HG02678 (cell line): ENCODE results near the gene PHF2.
"Not testable (repeated sequence)": the region's sequence is repeated elsewhere in the genome, so short reads cannot be mapped to it uniquely, and the experiment has no call there.

Experiments
- ATAC-seq: cut with Tn5 transposase; IDR thresholded peaks from one replicate; pipeline ENCODE4 v1.9.1; 2021; ENCODE audit warnings: mild to moderate bottlenecking, moderate library complexity; ENCODE audit not compliant: unreplicated experiment

Gene PHF2

DNA sequence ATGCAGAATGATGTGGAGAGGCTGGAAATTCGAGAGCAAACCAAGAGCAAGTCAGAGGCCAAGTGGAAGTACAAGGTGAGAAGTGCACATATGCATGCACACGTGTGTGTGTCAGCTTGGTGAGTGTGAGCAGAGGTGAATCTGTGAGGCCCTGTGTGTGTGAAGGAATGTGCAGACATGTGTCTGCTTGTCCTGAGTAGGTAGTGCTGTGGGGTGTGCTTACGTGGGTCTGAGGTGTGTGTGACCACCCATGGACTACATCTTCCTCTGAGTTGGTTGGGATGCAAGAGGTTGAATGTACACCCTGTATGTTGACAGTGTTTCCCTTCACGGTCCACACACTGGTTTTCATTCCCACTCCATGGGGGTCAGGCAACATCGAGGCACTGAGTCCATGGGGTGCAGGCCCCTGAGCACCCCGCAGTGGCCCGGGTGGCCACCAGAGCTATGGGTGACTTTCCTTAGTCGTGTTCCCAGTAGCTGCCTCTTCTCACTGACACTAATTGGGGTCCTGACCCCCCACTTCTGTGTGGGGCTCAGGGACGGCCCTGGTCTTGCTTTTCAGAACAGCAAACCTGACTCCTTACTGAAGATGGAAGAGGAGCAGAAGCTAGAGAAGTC lies 86.7 kb downstream of the PHF2 start:
- no peak for ATAC-seq

DNA sequence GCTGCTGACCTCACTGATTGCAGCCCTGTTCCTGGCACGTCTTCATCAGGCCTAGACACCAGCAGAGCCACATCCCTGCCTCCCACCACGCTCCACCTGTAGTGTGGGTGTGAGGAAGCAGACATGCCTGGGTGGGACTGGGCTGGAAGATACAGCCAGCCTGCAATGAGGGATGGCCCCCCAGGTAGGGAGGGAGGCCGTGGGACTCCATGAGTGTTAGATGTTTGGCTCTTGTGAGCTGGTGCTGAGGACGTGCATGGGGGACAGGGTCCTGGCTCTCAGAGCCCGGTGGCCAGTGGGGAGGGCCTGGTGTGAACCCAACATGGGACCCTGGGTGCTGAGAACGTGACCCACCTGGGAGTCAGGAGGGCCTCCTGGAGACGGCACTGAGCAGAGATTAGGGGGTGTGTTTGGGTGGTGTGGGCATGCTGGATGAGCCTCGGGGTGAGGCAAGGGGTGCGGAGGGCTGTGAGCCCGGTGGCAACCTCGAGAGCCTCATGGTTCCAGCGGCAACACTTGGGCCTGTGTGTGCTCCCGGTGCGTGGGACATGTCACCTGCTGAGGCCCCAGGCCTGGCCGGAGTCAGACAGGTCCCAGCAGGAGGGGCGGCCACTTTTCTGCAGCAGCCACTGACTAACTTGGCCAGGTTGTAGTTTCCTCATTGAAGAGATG lies 87.6 kb downstream of the PHF2 start:
- no peak for ATAC-seq

DNA sequence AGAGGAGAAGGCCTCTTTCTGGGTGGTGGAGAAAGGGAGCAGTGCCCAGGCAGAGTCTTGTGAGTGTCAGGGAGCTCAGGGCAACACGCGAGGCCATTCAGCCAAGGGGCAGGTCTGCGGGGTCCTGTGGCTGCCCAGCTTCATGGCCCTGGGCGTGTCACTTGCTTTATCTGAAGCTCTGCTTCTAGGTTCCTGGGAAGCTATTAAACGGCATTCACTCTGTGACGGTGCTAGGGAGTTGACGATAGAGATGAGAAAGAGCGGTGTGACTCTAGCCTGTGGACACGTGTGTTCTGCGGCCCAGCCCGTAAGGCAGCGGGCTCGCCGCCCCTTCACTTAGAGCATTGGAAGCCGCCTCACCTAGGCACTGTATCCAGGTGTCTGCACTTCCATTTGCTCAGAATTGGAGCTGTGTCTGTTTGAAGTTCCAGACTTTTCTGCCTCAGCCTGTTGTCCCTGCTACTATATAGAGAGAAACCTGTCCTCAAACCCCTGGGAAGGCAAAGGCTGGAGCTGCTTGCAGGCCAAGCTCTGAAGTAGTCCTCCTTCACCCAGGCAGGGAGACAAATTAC lies 88.3 kb downstream of the PHF2 start:
- no peak for ATAC-seq

DNA sequence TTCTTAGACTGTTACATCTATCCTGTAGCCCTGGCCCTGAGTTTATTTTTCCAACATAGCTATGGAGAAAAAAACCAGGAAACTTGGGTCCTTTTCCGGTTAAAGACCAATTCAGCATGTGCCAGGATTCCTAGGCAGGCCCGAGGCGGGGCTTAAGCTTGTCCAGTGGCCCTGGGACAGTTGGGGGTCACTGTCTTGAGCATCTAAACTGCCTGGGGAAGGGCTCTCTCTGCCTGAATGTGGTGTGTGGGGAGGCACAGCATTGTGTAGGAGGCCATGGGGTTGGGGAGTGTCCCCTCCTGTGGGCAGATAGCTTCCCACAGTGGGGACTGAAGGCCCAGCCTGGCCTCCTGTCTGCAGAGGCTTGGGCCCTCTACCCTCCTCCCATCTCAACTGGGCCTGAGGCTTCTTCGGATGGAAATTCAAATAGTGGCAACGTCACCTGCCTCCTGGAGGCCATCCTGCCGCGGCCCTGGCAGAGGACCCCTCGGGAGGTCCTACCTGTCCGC lies 88.8 kb downstream of the PHF2 start:
- ATAC-seq, result no peak

DNA sequence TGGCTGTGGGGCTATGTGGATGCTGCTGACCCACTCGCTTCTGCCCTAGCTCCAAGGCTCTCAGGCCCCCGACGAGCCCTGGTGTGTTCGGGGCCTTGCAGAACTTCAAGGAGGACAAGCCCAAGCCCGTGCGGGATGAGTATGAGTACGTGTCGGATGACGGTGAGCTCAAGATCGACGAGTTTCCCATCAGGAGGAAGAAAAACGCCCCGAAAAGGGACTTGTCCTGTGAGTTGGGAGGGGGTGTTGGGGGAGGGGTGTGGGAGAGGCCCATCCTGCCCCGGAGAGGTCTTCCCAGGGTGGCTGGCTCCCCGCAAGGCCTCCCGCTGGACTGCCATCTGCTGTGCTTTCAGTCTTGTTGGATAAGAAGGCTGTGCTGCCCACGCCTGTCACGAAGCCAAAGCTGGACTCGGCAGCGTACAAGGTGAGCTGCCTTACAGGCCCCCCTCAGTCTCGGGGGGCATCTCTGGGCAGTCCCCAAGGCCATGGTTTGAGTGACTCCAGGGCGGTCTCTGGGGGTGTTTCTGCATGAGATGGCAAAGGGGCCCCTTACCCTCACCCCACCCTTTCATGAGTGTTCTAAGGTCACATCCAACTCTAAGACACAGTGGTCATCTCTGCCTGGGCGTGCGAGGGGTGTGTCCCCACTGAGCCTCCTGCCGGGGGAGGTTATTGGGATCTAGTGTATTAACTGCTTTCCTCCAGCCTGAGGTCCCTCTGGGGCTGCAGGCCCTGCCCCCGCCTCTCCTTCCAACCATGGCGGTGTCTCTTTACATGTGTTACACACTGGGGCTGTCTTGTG lies 89.5 kb downstream of the PHF2 start:
- ATAC-seq, result no peak

DNA sequence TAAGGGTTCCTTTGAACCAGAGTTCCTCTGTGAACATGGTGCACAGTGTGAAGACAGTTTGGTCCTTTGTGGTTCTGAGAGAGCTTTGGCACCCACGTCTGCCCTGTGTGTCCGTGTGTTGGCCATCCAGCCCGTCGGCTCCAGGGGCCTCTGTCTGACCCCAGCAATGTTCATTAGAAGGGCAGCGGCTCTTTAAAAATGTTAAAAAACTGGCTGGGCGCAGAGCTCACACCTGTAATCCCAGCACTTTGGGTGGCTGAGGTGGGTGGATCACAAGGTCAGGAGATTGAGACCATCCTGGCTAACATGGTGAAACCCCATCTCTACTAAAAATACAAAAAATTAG lies 90.0 kb downstream of the PHF2 start:
- ATAC-seq, result not testable (repeated sequence)

DNA sequence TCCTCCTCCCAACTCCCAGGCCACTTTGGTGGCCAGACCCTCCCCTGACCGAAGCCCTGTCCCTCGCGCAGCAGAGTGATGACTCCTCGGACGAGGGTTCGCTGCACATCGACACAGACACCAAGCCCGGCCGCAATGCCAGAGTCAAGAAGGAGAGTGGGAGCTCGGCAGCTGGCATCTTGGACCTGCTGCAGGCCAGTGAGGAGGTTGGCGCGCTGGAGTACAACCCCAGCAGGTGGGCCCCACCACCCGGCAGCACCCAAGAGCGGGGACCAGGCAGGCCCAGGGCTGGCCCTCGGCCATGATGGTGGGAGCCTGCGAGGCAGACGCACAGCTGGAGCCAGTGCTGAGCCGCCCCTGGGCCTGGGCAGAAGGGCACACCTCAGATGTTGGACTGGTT lies 90.6 kb downstream of the PHF2 start:
- ATAC-seq, result no peak

DNA sequence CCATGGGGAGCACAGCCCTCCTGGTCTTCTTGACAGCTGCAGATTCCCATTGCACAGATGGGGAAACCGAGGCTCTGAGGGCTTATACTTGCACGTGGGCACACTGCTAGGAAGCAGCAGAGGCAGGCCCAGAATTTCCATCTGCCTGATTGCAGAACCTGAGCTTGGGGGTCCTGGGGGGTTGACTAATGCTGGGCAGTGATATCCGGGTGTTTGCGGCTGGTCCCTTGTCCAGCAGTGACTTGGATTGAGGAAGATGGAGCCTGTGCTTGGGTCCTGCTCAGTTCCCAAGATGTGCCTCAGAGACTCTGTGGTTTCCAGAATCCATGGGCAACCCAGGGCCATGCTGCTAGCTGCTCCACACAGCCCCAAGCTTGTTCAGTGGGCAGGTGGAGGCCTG lies 91.2 kb downstream of the PHF2 start:
- ATAC-seq, result no peak

DNA sequence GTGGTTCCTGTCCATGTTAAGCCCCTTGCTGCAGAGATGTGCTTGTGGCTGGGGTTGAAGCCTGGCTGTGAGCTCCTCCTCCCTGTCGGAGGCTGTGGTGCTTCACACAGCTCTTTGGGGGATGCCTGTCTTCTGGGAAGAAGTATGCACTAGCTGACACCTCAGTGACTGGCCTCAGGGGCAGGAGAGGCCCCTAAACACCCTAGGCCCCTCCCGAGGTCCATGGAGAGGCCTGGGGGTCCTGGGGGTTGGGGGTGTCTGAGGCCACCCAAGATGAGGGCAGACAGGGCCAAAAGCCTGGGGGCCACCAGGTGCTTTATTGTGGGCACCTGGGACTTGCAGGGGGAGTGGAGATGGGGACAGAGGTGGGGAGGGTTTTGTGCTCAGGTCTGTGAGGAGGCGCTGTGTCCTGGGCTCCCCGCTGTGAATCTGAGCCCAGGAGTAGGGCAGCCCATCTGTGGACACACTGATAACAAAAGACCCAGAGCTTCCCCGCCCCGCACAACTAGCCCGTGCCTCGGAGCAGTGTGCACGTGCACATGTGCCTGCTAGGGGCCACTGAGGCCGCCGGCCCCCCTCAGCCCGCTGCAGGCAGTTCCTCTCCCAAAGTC lies 92.0 kb downstream of the PHF2 start:
- ATAC-seq, result no peak

DNA sequence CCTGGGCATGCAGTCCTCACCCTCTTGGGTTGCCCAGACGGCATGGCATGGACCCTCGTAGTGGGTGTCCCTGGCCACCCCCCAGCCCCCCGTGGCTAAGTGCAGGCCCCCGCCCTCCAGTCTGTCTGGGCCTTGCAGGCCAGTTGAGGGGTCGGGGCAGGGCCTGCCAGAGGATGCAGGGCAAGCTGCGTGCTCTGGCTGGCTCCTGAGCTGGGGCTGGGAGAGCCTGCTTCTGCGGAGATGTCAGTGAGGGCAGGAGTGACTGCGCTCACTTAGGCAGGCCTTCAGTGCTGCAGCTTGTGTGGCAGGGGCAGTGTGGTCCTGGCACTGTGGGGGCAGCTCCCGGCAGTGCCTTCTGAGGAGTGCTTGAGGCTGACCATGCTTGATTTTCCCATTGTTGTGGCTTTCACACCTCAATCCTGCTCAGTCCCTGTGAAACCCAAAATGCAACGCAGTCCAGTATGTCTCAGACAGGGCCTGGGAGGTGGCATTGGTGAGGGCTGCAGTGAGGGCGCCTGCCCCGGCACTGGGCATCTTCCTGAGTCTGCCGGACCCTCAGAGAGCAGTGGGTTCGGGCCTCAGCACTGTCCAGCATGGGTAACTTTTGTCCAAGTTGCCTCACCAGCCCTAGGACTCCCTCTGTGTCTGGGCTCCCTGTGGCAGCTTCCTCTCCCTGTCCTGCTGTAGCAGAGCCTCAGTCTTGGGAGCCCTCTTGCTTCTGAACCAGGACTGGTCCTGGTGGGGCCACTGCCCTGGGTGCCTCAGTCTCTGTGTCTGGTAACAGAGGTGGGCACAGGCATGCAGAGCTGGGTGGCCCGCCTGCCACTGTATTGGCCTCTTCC lies 93.0 kb downstream of the PHF2 start:
- ATAC-seq, result no peak

DNA sequence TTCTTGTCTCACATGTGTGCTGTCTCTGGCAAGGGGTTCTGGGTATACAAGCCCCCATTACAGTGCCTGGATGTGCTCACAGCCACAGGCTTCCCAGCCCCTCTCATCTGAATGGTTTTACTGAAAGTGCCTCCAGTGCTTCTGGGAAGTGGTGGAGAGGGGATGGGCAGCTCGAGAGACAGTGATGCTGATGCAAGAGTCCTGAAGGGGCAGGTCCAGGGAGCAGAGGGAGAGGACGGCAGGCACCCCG lies 93.5 kb downstream of the PHF2 start:
- no peak for ATAC-seq

DNA sequence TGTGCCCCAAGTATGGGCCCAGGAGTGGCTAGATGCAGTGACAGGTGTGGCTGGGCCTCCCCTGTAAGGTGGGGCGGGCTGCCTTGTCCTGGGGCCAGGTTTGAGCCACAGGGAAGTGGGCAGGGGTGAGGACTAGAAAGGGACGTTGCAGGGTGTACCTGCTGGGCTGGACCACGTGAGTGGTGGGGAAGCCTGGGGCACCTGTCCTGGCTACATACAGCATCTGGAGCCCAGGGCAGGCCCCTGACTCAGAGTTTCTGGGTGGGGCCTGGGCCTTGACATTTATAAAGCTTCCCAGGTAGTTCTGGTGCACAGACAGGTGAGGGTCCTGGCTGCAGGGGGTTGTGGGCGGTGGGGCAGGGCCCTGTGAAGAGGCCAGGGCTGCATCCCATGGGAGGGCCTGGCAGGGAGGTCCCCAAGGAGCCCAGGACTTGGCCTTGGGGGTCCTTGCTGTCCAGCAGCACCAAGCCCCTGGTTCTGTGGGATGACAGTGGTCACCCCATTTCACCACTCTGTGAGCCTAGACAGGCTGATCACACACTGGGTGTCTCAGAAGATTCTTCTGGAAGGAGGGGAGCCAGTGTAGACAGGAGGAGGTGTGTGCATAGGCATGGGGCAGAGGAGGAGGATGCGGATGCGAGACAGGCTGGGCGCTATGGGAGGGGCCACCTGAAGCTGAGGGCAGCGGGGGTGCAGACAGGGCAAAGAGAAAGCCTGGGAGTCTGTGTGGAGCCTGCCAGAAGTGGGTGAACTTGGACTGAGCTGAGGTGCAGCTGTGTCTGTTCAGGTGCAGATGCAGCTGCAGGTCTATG lies 94.0 kb downstream of the PHF2 start:
- no peak for ATAC-seq

DNA sequence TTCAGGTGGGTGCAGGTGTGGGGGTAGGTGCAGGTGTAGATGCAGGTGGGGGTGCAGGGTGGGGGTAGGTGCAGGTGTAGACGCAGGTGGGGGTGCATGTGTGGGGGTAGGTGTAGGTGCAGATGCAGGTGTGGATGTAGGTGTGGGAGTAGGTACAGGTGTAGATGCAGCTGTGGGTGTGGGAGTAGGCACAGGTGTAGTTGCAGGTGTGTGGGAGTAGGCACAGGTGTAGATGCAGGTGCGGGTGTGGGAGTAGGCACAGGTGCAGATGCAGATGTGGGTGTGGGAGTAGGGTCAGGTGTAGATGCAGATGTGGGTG lies 94.6 kb downstream of the PHF2 start:
- ATAC-seq, result no peak

DNA sequence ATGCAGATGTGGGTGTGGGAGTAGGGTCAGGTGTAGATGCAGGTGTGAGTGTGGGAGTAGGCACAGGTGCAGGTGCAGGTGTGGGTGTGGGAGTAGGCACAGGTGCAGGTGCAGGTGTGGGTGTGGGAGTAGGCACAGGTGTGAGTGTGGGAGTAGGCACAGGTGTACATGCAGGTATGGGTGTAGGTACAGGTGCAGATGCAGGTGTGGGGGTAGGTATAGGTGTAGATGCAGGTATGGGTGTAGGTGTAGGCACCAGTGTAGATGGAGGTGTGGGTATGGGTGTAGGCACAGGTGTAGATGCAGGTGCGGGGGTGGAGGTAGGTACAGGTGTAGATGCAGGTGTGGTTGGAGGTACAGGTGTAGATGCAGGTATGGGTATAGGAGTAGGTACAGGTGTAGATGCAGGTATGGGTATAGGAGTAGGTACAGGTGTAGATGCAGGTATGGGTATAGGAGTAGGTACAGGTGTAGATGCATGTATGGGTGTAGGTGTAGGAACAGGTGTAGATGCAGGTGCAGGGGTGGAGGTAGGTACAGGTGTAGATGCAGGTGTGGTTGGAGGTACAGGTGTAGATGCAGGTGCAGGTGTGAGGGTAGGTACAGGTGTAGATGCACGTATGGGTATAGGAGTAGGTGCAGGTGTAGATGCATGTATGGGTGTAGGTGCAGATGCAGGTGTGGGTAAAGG lies 96.1 kb downstream of the PHF2 start:
- ATAC-seq, result not testable (repeated sequence)

DNA sequence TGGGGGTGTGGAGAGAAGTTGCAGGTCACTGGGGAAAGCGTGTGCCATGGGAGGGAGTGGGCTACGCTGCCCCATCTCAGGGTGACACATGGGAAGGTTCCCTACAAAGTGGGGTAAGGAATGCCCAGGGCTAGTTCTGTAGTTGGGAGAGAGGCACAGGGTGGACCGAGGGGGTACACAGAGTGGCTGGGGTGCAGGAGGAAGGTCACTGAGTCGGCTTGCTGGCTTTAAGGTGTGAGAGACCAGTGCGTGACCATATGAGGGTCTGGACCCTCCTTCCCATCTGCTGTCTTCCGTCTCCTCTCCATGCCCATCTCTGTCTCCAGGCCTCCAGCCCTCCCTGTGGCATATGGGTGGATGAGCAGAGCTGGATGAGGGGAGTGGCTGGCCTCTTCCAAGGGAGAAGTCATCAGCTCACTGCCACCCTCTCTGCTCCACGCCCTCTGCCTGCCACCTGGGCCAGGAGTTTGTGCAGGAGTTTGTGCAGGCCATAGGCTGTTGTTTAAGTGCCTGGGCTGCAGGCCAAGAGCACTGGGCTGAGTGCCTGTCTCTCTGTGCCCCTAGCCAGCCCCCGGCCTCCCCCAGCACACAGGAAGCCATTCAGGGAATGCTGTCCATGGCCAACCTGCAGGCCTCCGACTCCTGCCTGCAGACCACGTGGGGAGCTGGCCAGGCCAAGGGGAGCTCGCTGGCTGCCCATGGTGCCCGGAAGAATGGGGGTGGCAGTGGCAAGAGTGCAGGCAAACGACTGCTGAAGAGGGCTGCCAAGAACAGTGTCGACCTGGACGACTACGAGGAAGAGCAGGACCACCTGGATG lies 96.8 kb downstream of the PHF2 start:
- no peak for ATAC-seq

DNA sequence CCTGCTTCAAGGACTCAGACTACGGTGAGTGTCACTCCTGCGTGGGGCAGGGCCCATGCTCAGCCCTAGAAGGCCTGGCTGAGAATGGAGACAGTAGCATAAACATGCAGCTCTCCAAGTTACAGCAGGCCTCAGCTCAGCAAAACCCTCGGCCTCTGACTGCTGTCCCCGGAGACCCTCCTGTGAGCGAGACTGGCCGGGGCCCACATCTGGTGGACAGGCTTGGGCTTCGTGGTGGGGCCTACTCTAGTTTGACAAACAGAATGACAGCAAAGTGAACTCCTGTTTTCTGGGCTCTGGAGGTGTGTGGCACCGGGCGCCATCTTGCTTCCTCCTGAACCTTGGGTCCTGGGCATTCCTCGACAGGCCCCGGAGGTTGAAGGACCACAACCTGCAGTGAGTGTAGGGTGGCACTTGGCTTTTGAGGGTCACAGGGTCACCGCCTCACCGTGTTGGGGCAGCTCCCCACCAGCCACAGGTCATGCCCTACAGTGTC lies 97.5 kb downstream of the PHF2 start:
- ATAC-seq, result no peak

DNA sequence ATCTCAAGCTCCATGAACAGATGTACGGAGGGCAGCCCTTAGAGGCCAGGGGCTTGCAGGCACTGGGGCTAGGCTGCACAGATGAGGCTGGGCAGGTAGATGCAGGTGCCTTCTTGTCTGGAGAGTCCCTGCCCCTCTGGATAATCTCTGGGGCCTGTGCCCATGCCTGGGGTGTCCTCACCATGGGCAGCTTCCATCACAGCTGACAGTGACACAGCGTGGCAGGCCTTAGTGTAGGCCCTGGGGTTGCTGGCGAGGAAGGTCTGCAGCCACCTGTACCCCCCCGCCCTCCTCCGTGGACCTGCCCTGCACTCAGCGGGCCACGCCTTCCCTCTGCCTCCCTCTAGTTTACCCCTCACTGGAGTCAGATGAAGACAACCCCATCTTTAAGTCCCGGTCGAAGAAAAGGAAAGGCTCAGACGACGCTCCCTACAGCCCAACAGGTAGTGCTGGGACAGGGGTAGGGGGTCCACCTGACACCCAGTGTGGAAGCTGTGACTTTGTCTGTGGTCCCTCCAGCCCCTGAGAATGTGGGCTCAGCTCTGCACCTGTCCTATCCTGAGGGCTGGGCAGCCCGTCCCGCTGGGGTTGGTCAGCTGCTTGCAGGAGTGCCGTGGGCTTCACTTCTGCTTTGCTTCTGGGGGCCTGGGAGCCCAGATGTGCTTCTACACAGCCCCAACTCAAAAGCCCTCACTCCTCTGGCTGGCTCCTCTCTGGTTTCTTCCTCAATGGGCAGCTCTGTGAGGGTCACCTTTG lies 98.4 kb downstream of the PHF2 start:
- ATAC-seq, result no peak
